A549 (cell line): ENCODE data around the gene BSND. TPM values are rescaled to one million over a fixed set of nuclear protein-coding genes. Genes with fewer than 3 reads are reported as not detected.

ENCODE experiments used
- ATAC-seq, 2 experiments: fragments of 200-7000 bp in 1 of 2; fragments of >200 bp in 1 of 2; cut with Nextera tagmentation in 1 of 2; cut with Tn5 transposase in 1 of 2; 3 replicates each; pipeline versions ENCODE4 v1.8.0 to v1.9.1; 2018 to 2020; ENCODE audit warnings: mild to moderate bottlenecking in 1 of 2, moderate library complexity in 1 of 2
- CTCF ChIA-PET: fragments of 300-600 bp; sonication (Branson Sonifier 250); formaldehyde crosslinking; extraction: SDS; loops from one replicate; lab custom pipeline; 2021; ENCODE audit warnings: antibody characterized with exemption, inconsistent platforms; lab: Yijun Ruan, JAX
- POLR2A ChIA-PET: fragments of 350-600 bp; formaldehyde crosslinking; extraction: SDS; loops from one replicate; lab custom pipeline; 2021; ENCODE audit warnings: antibody characterized with exemption, inconsistent platforms; lab: Yijun Ruan, JAX
- DNase-seq, 2 experiments: peaks; one replicate each; pipeline versions ENCODE4 v3.0.0 to v3.0.0-alpha.2; 2011 to 2016; ENCODE audit warnings: low read depth in 1 of 2, low spot score in 1 of 2
- FAIRE-seq: peaks from 2 replicates; lab custom pipeline; 2011; peaks lifted over from hg19 to GRCh38; lab: Jason Lieb, UNC
- H3K27ac ChIP-seq, 2 experiments: fragments of >200 bp; sonication (Bioruptor Twin); formaldehyde crosslinking; 3 replicates each; pipeline ENCODE4 v1.5.1; 2016 to 2017
- H3K4me1 ChIP-seq: fragments of >200 bp; sonication (Bioruptor Twin); formaldehyde crosslinking; 3 replicates; pipeline ENCODE4 v1.6.1; 2016
- H3K4me2 ChIP-seq: fragments of >200 bp; sonication (Bioruptor Twin); formaldehyde crosslinking; 3 replicates; pipeline ENCODE4 v1.6.1; 2016
- H3K4me3 ChIP-seq: fragments of >200 bp; sonication (Bioruptor Twin); formaldehyde crosslinking; 3 replicates; pipeline ENCODE4 v1.5.1; 2016
- H3K9me3 ChIP-seq: fragments of >200 bp; sonication (Bioruptor Twin); formaldehyde crosslinking; 3 replicates; pipeline ENCODE4 v1.6.1; 2016
- CBX8 ChIP-seq: fragments of 200-600 bp; sonication (generic); IDR thresholded peaks from 2 replicates; pipeline ENCODE4 v1.6.1; 2016
- ESRRA ChIP-seq: fragments of 150-350 bp; IDR thresholded peaks from 2 replicates; pipeline ENCODE4 v1.6.1; 2014; ENCODE audit warnings: mild to moderate bottlenecking, low read length, borderline replicate concordance
- GATA3 ChIP-seq: IDR thresholded peaks from 2 replicates; pipeline ENCODE4 v1.6.1; 2012; ENCODE audit warnings: borderline replicate concordance
- HEYL ChIP-seq: fragments of 250-450 bp; sonication (Bioruptor Pico); IDR thresholded peaks from 2 replicates; pipeline ENCODE4 v1.8.0; 2021; ENCODE audit warnings: mild to moderate bottlenecking, moderate library complexity
- HOXB13 ChIP-seq: fragments of 250-450 bp; sonication (Bioruptor Pico); IDR thresholded peaks from 2 replicates; pipeline ENCODE4 v1.5.0; 2020; ENCODE audit warnings: low read depth, mild to moderate bottlenecking, moderate library complexity
- JUN ChIP-seq, 2 experiments: fragments of >200 bp; sonication (Bioruptor Twin); formaldehyde crosslinking; IDR thresholded peaks; 2 replicates in 1 of 2; 3 replicates in 1 of 2; pipeline ENCODE4 v1.6.1; 2016 to 2017
- MAX ChIP-seq: IDR thresholded peaks from 2 replicates; pipeline ENCODE4 v1.6.1; 2012
- NFE2L2 ChIP-seq: fragments of 150-350 bp; conservative IDR thresholded peaks from 2 replicates; pipeline ENCODE4 v1.6.1; 2014; ENCODE audit warnings: low read length
- NPAS2 ChIP-seq: fragments of 250-450 bp; sonication (Bioruptor Pico); IDR thresholded peaks from 2 replicates; pipeline ENCODE4 v1.8.0; 2022; ENCODE audit warnings: mild to moderate bottlenecking, moderate library complexity, borderline replicate concordance
- NR3C1 ChIP-seq: fragments of >200 bp; sonication (Bioruptor Twin); formaldehyde crosslinking; IDR thresholded peaks from 3 replicates; pipeline ENCODE4 v1.6.1; 2017
- POLR2A ChIP-seq: IDR thresholded peaks from 2 replicates; pipeline ENCODE4 v1.6.1; 2012; ENCODE audit warnings: mild to moderate bottlenecking, low read length
- RAD21 ChIP-seq, 2 experiments: fragments of >200 bp in 1 of 2; sonication (Bioruptor Twin) in 1 of 2; formaldehyde crosslinking in 1 of 2; IDR thresholded peaks in 1 of 2; conservative IDR thresholded peaks in 1 of 2; 2 replicates in 1 of 2; 3 replicates in 1 of 2; pipeline ENCODE4 v1.6.1; 2012 to 2018; ENCODE audit warnings: inconsistent platforms in 1 of 2
- RCOR1 ChIP-seq: fragments of 150-350 bp; IDR thresholded peaks from 2 replicates; pipeline ENCODE4 v1.6.1; 2014; ENCODE audit warnings: antibody characterized with exemption, low read length, low read depth
- REST ChIP-seq: fragments of 200-600 bp; sonication (generic); IDR thresholded peaks from 2 replicates; pipeline ENCODE4 v1.6.1; 2016; ENCODE audit warnings: antibody characterized with exemption, mild to moderate bottlenecking, moderate library complexity
- TFCP2L1 ChIP-seq: fragments of 250-450 bp; sonication (Bioruptor Pico); IDR thresholded peaks from 2 replicates; pipeline ENCODE4 v1.5.0; 2021; ENCODE audit warnings: mild to moderate bottlenecking
- USF2 ChIP-seq: fragments of 450-650 bp; IDR thresholded peaks from 2 replicates; pipeline ENCODE4 v1.6.1; 2014; ENCODE audit warnings: antibody characterized with exemption
- ZFP36 ChIP-seq: fragments of 450-650 bp; IDR thresholded peaks from 2 replicates; pipeline ENCODE4 v1.6.1; 2014; ENCODE audit warnings: borderline replicate concordance; ENCODE audit not compliant: partially characterized antibody
- WGBS: methylation state at CpG from one replicate; pipeline ENCODE4 v1.1.6; 2017; ENCODE audit errors: missing lambda C conversion rate; 5-methylcytosine and 5-hydroxymethylcytosine counted together
- polyA plus RNA-seq, 4 experiments: library from polyadenylated mRNA; depleted of rRNA in 3 of 4; stranded (reverse); fragments of >200 nt; fragmentation: RNase III in 1 of 4; extraction: RNeasy Plus Mini Kit Qiagen cat#74134 plus additional on column Dnase treatment in 1 of 4; gene quantifications; 2 replicates in 3 of 4; 3 replicates in 1 of 4; pipeline ENCODE4 v1.2.3, GENCODE V29; 2011 to 2017

BSND gene
- polyA plus RNA-seq, 2 of the 4 experiments (the other 2 are of a cell fraction) = not detected

- H3K4me1 ChIP-seq = peaks cover 22% of the 10 kb centered on the region
- FAIRE-seq (no peak), DNase-seq (peak in 1 of 2 experiments; percentile 10), ATAC-seq (no peak)
- H3K4me2 ChIP-seq = no peak overlapping the region
- peaks cover 9% of the 10 kb centered on the region; the same call in 2 of the 3 replicates for H3K9me3 ChIP-seq
- POLR2A ChIA-PET = no interaction called here
- CTCF ChIA-PET = interaction anchor here (1.0 to 16.6 kb wide), 3 partner anchors 8 to 40 kb away, joined by 3 to 451 read pairs (median 4); partner anchors contain the start of gene BSND
- H3K27ac ChIP-seq = 0 out of 6 replicates have a peak overlapping the region, but pooled peaks of 1 of the 2 experiments have one; percentile 21
- 17% methylated on average over 3 of the region's 4 CpGs for WGBS
- no peak overlapping the region for H3K4me3 ChIP-seq
- TF ChIP-seq USF2 = peak; percentile 49
- no peak for TF ChIP-seq HEYL (CRISPR knock-in tag)
Observed at GRCh38 chr1:54952950-54953718, 45.6 kb upstream of the BSND start.

DNA sequence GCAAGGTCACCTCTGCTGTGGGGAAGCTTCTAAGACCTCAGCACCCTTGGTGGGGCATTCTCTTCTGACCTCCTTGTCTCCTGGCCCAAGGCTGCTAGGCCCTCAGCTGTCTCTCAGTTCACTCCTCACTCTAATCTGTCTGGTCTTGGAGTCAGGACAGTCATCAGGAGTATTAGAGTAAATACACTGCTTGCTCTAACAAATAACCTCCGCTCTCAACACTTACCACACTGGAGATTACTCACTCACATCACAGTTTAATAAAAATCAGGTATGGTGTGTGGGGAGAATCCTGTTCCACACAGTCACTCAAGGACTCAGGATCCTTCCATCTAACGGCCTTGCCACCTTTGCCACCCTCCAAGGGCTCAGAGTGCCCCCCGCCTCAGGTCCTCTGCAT lies 44.9 kb upstream of the BSND start:
- peaks cover 9% of the 10 kb centered on the region; the same call in 2 of the 3 replicates for H3K9me3 ChIP-seq
- no peak for TF ChIP-seq TFCP2L1 (CRISPR knock-in tag)
- no peak for TF ChIP-seq GATA3
- no peak for TF ChIP-seq HOXB13 (CRISPR knock-in tag)
- TF ChIP-seq NFE2L2 = no peak
- TF ChIP-seq JUN (IDR thresholded peaks at IDR 0.05) = no peak
- TF ChIP-seq CBX8 = no peak
- no peak overlapping the region for H3K27ac ChIP-seq
- no peak overlapping the region for H3K4me3 ChIP-seq
- no peak for ATAC-seq
- H3K4me1 ChIP-seq = peaks cover 22% of the 10 kb centered on the region
- H3K4me2 ChIP-seq = no peak overlapping the region
- ChIA-PET POLR2A (no interaction called here), CTCF (interaction anchor here (1.0 to 16.6 kb wide), 3 partner anchors 9 to 40 kb away, joined by 3 to 451 read pairs (median 4); partner anchors contain the start of gene BSND)
- no peak for FAIRE-seq
- DNase-seq = no peak
- WGBS = 76% methylated on average over 3 of the region's 3 CpGs

DNA sequence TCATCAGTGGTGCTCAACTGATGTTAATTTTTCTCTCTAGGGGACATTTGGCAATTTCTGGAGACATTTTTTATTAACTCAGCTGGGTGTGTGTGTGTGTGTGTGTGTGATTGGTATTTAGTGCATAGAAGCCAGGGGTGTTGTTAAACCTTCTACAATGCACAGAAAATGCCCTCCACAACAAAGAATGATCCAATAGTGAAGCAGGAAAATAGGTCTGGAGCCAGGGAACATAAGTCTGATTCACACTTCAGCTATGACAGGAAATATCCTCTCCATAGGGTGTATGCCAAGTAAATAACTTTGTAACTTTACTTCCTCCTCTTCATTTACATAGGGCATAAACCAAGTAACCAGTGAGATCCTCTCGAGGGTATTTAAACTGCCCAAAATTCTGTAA lies 43.4 kb upstream of the BSND start:
- peak in 1 of 2 experiments; percentile 37; a peak in 2 of 6 replicates for ATAC-seq
- ChIA-PET CTCF (no interaction called here), POLR2A (no interaction called here)
- DNase-seq = peak in 1 of 2 experiments; percentile 44
- H3K27ac ChIP-seq = peak overlapping the region; percentile 41 to 76; a peak in 5 of 6 replicates
- H3K9me3 ChIP-seq = peaks cover 9% of the 10 kb centered on the region; the same call in 2 of the 3 replicates
- TF ChIP-seq ZFP36 (no peak), USF2 (no peak), NR3C1 (no peak), NPAS2 (no peak), ESRRA (no peak), REST (no peak), MAX (no peak), RCOR1 (no peak), POLR2A (no peak), RAD21 (conservative IDR thresholded peaks at IDR 0.05 in 1 of 2, IDR thresholded peaks at IDR 0.05 in 1 of 2) (no peak), JUN (IDR thresholded peaks at IDR 0.05) (no peak), HOXB13 (CRISPR knock-in tag) (no peak)
- TF ChIP-seq, all 56 proteins: peak for 0
- Histone ChIP-seq H3K4me1 (peaks cover 16% of the 10 kb centered on the region), H3K4me2 (peak overlapping the region; percentile 36), H3K4me3 (no peak overlapping the region)
- WGBS = 0% methylated on average over 1 of the region's 1 CpG
- no peak for FAIRE-seq
